ENCODE results near the gene FLT1. TPM values are rescaled to one million over a fixed set of nuclear protein-coding genes. Genes with fewer than 3 reads are reported as not detected.

FLT1 gene
- total RNA-seq, 2 experiments from 2014 or later = 1.6 to 2.5 TPM

- DNase-seq (ENCODE audit: low spot score) = no peak
- Histone ChIP-seq H3K36me3 (ENCODE audit: insufficient read depth, low read length) (no peaks in the 10 kb centered on the region), H3K4me2 (ENCODE audit: low read length) (no peak overlapping the region), H2AFZ (ENCODE audit: low read length) (no peak overlapping the region), H3K27ac (ENCODE audit: low read depth, low read length, poor library complexity, severe bottlenecking) (no peak overlapping the region), H3K9me3 (ENCODE audit: low read length) (no peaks in the 10 kb centered on the region), H4K20me1 (ENCODE audit: insufficient read depth, low read length) (no peaks in the 10 kb centered on the region), H3K9me2 (ENCODE audit: insufficient read depth, low read length) (no peaks in the 10 kb centered on the region), H3K79me2 (ENCODE audit: insufficient read depth, low read depth, low read length) (no peaks in the 10 kb centered on the region), H3K4me1 (ENCODE audit: insufficient read depth, low read length, poor library complexity, severe bottlenecking) (no peaks in the 10 kb centered on the region), H3K4me3 (ENCODE audit: low read depth, low read length, poor library complexity, severe bottlenecking) (no peak overlapping the region)
- TF ChIP-seq EZH2phosphoT487 (IDR thresholded peaks at IDR 0.05; ENCODE audit: borderline replicate concordance, low read depth, low read length) (no peak), CTCF (conservative IDR thresholded peaks at IDR 0.05; ENCODE audit: low read length) (no peak)
- intact Hi-C loops (cut with micrococcal nuclease; ENCODE audit: unreplicated experiment) = no loop called here
- no TSS peak for BruUV-seq (replicated peaks)
- CTCF ChIA-PET (ENCODE audit: unreplicated experiment) = no interaction called here
- POLR2A ChIA-PET = interaction anchor here (0.7 to 1.7 kb wide), 5 partner anchors 14 to 496 kb away, joined by 3 to 7 read pairs (median 3); no protein-coding TSS in a partner anchor
Measured at GRCh38 chr13:28410096-28410495, 84.8 kb downstream of the FLT1 start.

- no peaks in the 10 kb centered on the region for H3K9me2 ChIP-seq (ENCODE audit: insufficient read depth, low read length)
- H3K36me3 ChIP-seq (ENCODE audit: insufficient read depth, low read length) = no peaks in the 10 kb centered on the region
- DNase-seq (ENCODE audit: low spot score) = no peak
- H3K4me3 ChIP-seq (ENCODE audit: low read depth, low read length, poor library complexity, severe bottlenecking) = no peak overlapping the region
- no peak overlapping the region for H3K27ac ChIP-seq (ENCODE audit: low read depth, low read length, poor library complexity, severe bottlenecking)
- H3K4me2 ChIP-seq (ENCODE audit: low read length) = no peak overlapping the region
- TF ChIP-seq CTCF (conservative IDR thresholded peaks at IDR 0.05; ENCODE audit: low read length) = no peak
- no peak for TF ChIP-seq EZH2phosphoT487 (IDR thresholded peaks at IDR 0.05; ENCODE audit: borderline replicate concordance, low read depth, low read length)
- H3K9me3 ChIP-seq (ENCODE audit: low read length) = no peaks in the 10 kb centered on the region
- no peaks in the 10 kb centered on the region for H4K20me1 ChIP-seq (ENCODE audit: insufficient read depth, low read length)
- H3K4me1 ChIP-seq (ENCODE audit: insufficient read depth, low read length, poor library complexity, severe bottlenecking) = no peaks in the 10 kb centered on the region
- POLR2A ChIA-PET = interaction anchor here (0.9 to 1.7 kb wide), 3 partner anchors 13 to 229 kb away, joined by 3 to 7 read pairs (median 4); no protein-coding TSS in a partner anchor
- CTCF ChIA-PET (ENCODE audit: unreplicated experiment) = no interaction called here
- BruUV-seq (replicated peaks) = no TSS peak
- no peaks in the 10 kb centered on the region for H3K79me2 ChIP-seq (ENCODE audit: insufficient read depth, low read depth, low read length)
- intact Hi-C loops (cut with micrococcal nuclease; ENCODE audit: unreplicated experiment) = no loop called here
- H2AFZ ChIP-seq (ENCODE audit: low read length) = no peak overlapping the region
Measured at GRCh38 chr13:28409648-28410047, 85.3 kb downstream of the FLT1 start.

- Histone ChIP-seq H3K4me1 (ENCODE audit: insufficient read depth, low read length, poor library complexity, severe bottlenecking) (no peaks in the 10 kb centered on the region), H3K4me2 (ENCODE audit: low read length) (no peak overlapping the region), H3K36me3 (ENCODE audit: insufficient read depth, low read length) (no peaks in the 10 kb centered on the region), H3K9me2 (ENCODE audit: insufficient read depth, low read length) (no peaks in the 10 kb centered on the region), H4K20me1 (ENCODE audit: insufficient read depth, low read length) (no peaks in the 10 kb centered on the region), H3K27ac (ENCODE audit: low read depth, low read length, poor library complexity, severe bottlenecking) (no peak overlapping the region), H2AFZ (ENCODE audit: low read length) (no peak overlapping the region), H3K9me3 (ENCODE audit: low read length) (no peaks in the 10 kb centered on the region), H3K79me2 (ENCODE audit: insufficient read depth, low read depth, low read length) (no peaks in the 10 kb centered on the region), H3K4me3 (ENCODE audit: low read depth, low read length, poor library complexity, severe bottlenecking) (no peak overlapping the region)
- no TSS peak for BruUV-seq (replicated peaks)
- ChIA-PET CTCF (ENCODE audit: unreplicated experiment) (no interaction called here), POLR2A (interaction anchor here (0.7 kb wide), 1 partner anchor 157 kb away, joined by 3 read pairs; no protein-coding TSS in a partner anchor)
- TF ChIP-seq EZH2phosphoT487 (IDR thresholded peaks at IDR 0.05; ENCODE audit: borderline replicate concordance, low read depth, low read length) = no peak
- no peak for TF ChIP-seq CTCF (conservative IDR thresholded peaks at IDR 0.05; ENCODE audit: low read length)
- DNase-seq (ENCODE audit: low spot score) = no peak
- intact Hi-C loops (cut with micrococcal nuclease; ENCODE audit: unreplicated experiment) = no loop called here
Measured at GRCh38 chr13:28408863-28409262, 86.1 kb downstream of the FLT1 start.

Measured in OCI-LY7 (cell line).